KOPT-K1 (cell line): Measurements from ENCODE around the gene PMEPA1.

Source experiments
- H3K27ac ChIP-seq: fragments of 200-600 bp; sonication (generic); 2 replicates; pipeline ENCODE4 v1.5.1; 2016; ENCODE audit warnings: antibody characterized with exemption, mild to moderate bottlenecking, low read depth, low read length; ENCODE audit not compliant: poor library complexity, severe bottlenecking
- H3K36me3 ChIP-seq: fragments of 200-600 bp; sonication (generic); 2 replicates; pipeline ENCODE4 v1.5.1; 2017; ENCODE audit warnings: antibody characterized with exemption, mild to moderate bottlenecking, low read length, moderate library complexity; ENCODE audit not compliant: insufficient read depth
- H3K9me3 ChIP-seq: fragments of 200-600 bp; sonication (generic); 2 replicates; pipeline ENCODE4 v1.5.1; 2017; ENCODE audit warnings: antibody characterized with exemption, low read length, mild to moderate bottlenecking; ENCODE audit not compliant: insufficient read depth, poor library complexity, severe bottlenecking

PMEPA1 gene

GRCh38 chr20:57708694-57709673 is 831 bp downstream of the PMEPA1 start:
- Histone ChIP-seq H3K36me3 (peaks cover 22% of the 10 kb centered on the region), H3K27ac (peak overlapping the region; percentile 70), H3K9me3 (no peaks in the 10 kb centered on the region)

- H3K27ac ChIP-seq: peak overlapping the region; percentile 70
- H3K9me3 ChIP-seq: no peaks in the 10 kb centered on the region
- H3K36me3 ChIP-seq: peaks cover 29% of the 10 kb centered on the region
Measured at GRCh38 chr20:57707849-57708693, 1.7 kb downstream of the PMEPA1 start.

GRCh38 chr20:57707320-57707719 is 2.5 kb downstream of the PMEPA1 start:
- Histone ChIP-seq H3K27ac (peak overlapping the region; percentile 70), H3K36me3 (peaks cover 35% of the 10 kb centered on the region), H3K9me3 (no peaks in the 10 kb centered on the region)

- peak overlapping the region; percentile 70 for H3K27ac ChIP-seq
- H3K9me3 ChIP-seq: no peaks in the 10 kb centered on the region
- peaks cover 44% of the 10 kb centered on the region for H3K36me3 ChIP-seq
Measured at GRCh38 chr20:57705127-57705899, 4.5 kb downstream of the PMEPA1 start.

GRCh38 chr20:57704245-57704644 is 5.6 kb downstream of the PMEPA1 start:
- Histone ChIP-seq H3K9me3 (no peaks in the 10 kb centered on the region), H3K36me3 (peaks cover 52% of the 10 kb centered on the region), H3K27ac (peak overlapping the region; percentile 70)

GRCh38 chr20:57703013-57703412 is 6.8 kb downstream of the PMEPA1 start:
- peaks cover 54% of the 10 kb centered on the region for H3K36me3 ChIP-seq
- no peaks in the 10 kb centered on the region for H3K9me3 ChIP-seq
- H3K27ac ChIP-seq: peak overlapping the region; percentile 70

GRCh38 chr20:57702521-57702920 is 7.3 kb downstream of the PMEPA1 start:
- peak overlapping the region; percentile 70 for H3K27ac ChIP-seq
- peaks cover 54% of the 10 kb centered on the region for H3K36me3 ChIP-seq
- no peaks in the 10 kb centered on the region for H3K9me3 ChIP-seq

GRCh38 chr20:57702091-57702490 is 7.7 kb downstream of the PMEPA1 start:
- Histone ChIP-seq H3K27ac (no peak overlapping the region), H3K9me3 (no peaks in the 10 kb centered on the region), H3K36me3 (peaks cover 50% of the 10 kb centered on the region)

- H3K27ac ChIP-seq: no peak overlapping the region
Measured at GRCh38 chr20:57701651-57702050, 8.2 kb downstream of the PMEPA1 start.

GRCh38 chr20:57701090-57701489 is 8.7 kb downstream of the PMEPA1 start:
- Histone ChIP-seq H3K9me3 (no peaks in the 10 kb centered on the region), H3K27ac (no peak overlapping the region), H3K36me3 (peaks cover 42% of the 10 kb centered on the region)

More at GRCh38 chr20:57701651-57702050, 8.2 kb downstream of the PMEPA1 start:
- H3K36me3 ChIP-seq: peaks cover 46% of the 10 kb centered on the region
- H3K9me3 ChIP-seq: no peaks in the 10 kb centered on the region

- H3K27ac ChIP-seq: no peak overlapping the region
- no peaks in the 10 kb centered on the region for H3K9me3 ChIP-seq
- peaks cover 36% of the 10 kb centered on the region for H3K36me3 ChIP-seq
Measured at GRCh38 chr20:57699395-57699794, 10.4 kb downstream of the PMEPA1 start.

GRCh38 chr20:57698867-57699275 is 10.9 kb downstream of the PMEPA1 start:
- H3K9me3 ChIP-seq: no peaks in the 10 kb centered on the region
- peaks cover 31% of the 10 kb centered on the region for H3K36me3 ChIP-seq
- no peak overlapping the region for H3K27ac ChIP-seq

GRCh38 chr20:57698116-57698866 is 11.5 kb downstream of the PMEPA1 start:
- H3K27ac ChIP-seq: no peak overlapping the region
- peaks cover 26% of the 10 kb centered on the region for H3K36me3 ChIP-seq
- H3K9me3 ChIP-seq: no peaks in the 10 kb centered on the region

GRCh38 chr20:57697543-57697942 is 12.3 kb downstream of the PMEPA1 start:
- H3K9me3 ChIP-seq: no peaks in the 10 kb centered on the region

More at GRCh38 chr20:57697543-57697942, 12.3 kb downstream of the PMEPA1 start:
- peaks cover 22% of the 10 kb centered on the region for H3K36me3 ChIP-seq
- no peak overlapping the region for H3K27ac ChIP-seq
